Psoas muscle (tissue), 8 donors: ENCODE data around the gene CD300LD. TPM values are rescaled to one million over a fixed set of nuclear protein-coding genes. Genes with fewer than 3 reads are reported as not detected.
"Not testable (repeated sequence)": the region's sequence is repeated elsewhere in the genome, so short reads cannot be mapped to it uniquely, and the experiment has no call there.

Source experiments
- ATAC-seq, 4 donors: fragments of 200-7000 bp; cut with Tn5 transposase; one replicate each; pipeline ENCODE4 v1.9.1; 2020; ENCODE audit warnings: moderate library complexity in 3 of 4, mild to moderate bottlenecking in 2 of 4
- DNase-seq, 2 donors: peaks; one replicate each; pipeline ENCODE4 v3.0.0-alpha.2; 2020
- H3K27ac ChIP-seq: fragments of 200-600 bp; one replicate; pipeline ENCODE4 v1.8.0; 2022
- H3K27me3 ChIP-seq, 3 donors: fragments of 200-600 bp in 1 of 3; one replicate each; pipeline versions ENCODE4 v1.6.1 to v1.8.0; 2013 to 2022; ENCODE audit warnings: low read length in 2 of 3, mild to moderate bottlenecking in 2 of 3, moderate library complexity in 1 of 3; ENCODE audit not compliant: insufficient read depth in 3 of 3
- H3K36me3 ChIP-seq, 2 donors: fragments of 200-600 bp in 1 of 2; one replicate each; pipeline versions ENCODE4 v1.6.1 to v1.8.0; 2013 to 2022; ENCODE audit warnings: low read depth in 1 of 2, mild to moderate bottlenecking in 1 of 2, moderate library complexity in 1 of 2; ENCODE audit not compliant: insufficient read depth in 1 of 2
- H3K4me1 ChIP-seq: fragments of 200-600 bp; one replicate; pipeline ENCODE4 v1.8.0; 2022
- H3K4me3 ChIP-seq: fragments of 200-600 bp; one replicate; pipeline ENCODE4 v1.8.0; 2022; ENCODE audit warnings: mild to moderate bottlenecking
- H3K9me3 ChIP-seq: fragments of 200-600 bp; one replicate; pipeline ENCODE4 v1.8.0; 2022
- CTCF ChIP-seq: fragments of 200-600 bp; IDR thresholded peaks from one replicate; pipeline ENCODE4 v1.8.0; 2022; ENCODE audit warnings: antibody characterized with exemption
- WGBS, 3 donors: extraction: QIAGEN DNeasy Blood & Tissue Kit; methylation state at CpG; one replicate each; pipeline versions ENCODE4 v1.1.6 to v1.1.7; 2013; 5-methylcytosine and 5-hydroxymethylcytosine counted together
- intact Hi-C, 2 donors: fragments of 100-400 bp; cut with DNase I; formaldehyde crosslinking; loops; one replicate each; pipeline versions ENCODE4 v1.11.0 to v1.14.2; 2022
- polyA plus RNA-seq, 3 donors: library from polyadenylated mRNA; stranded (reverse); fragments of 200-250 nt; gene quantifications; one replicate each; pipeline ENCODE4 v1.2.3, GENCODE V29; 2013
- total RNA-seq, 4 donors: library from RNA; stranded (reverse); fragmentation: NEBNext Ultra II Directional in 2 of 4; extraction: Animal tissue kit (Norgen Biotek cat#: 25700) in 2 of 4; gene quantifications; one replicate each; pipeline versions ENCODE4 v1.2.1 to v1.2.4, GENCODE V29; 2021 to 2023
- donor health status: healthy with polysubstance abuse.
- donor health status: DM: no; HTN: no; CAD: no; lungs with moderate emphysema.
- donor health status: Bipolar disorder and iron deficiency.
- donor health status: healthy.
- donor health status: DM: yes; HTN: yes; CAD: no.
- donor health status: DM: no; HTN: no; CAD: no.
- donor health status: DM: no; HTN: no; CAD: no.
- donor health status: DM: yes; HTN: yes; CAD: no.

Gene CD300LD
- total and polyA plus RNA-seq, 7 donors: not detected

GRCh38 chr17:74631468-74632450 is 39.7 kb upstream of the CD300LD start:
- no peak overlapping the region for H3K27ac ChIP-seq
- no peak for DNase-seq
- no peak for ATAC-seq
- intact Hi-C loops: no loop called here
- H3K27me3 ChIP-seq: peaks cover 0 to 40% (median 16%) of the 10 kb centered on the region in 3 donors
- no peak overlapping the region for H3K4me3 ChIP-seq
- no peaks in the 10 kb centered on the region for H3K36me3 ChIP-seq
- H3K9me3 ChIP-seq: no peaks in the 10 kb centered on the region
- no peak for TF ChIP-seq CTCF
- WGBS, 3 donors: 38 to 44% (median 43%) methylated on average over 14 of the region's 14 CpGs
- H3K4me1 ChIP-seq: no peaks in the 10 kb centered on the region

- H3K36me3 ChIP-seq, H3K4me1 ChIP-seq, H3K4me3 ChIP-seq, H3K27ac ChIP-seq, H3K9me3 ChIP-seq, intact Hi-C loops, ATAC-seq, DNase-seq: not testable (repeated sequence)
- peaks cover 0 to 29% (median 11%) of the 10 kb centered on the region in 3 donors for H3K27me3 ChIP-seq
- WGBS, 3 donors: 76 to 86% (median 83%) methylated on average over 14 of the region's 14 CpGs
Observed at GRCh38 chr17:74630251-74630650, 38.2 kb upstream of the CD300LD start.

- DNase-seq: no peak
- Histone ChIP-seq H3K36me3 (no peaks in the 10 kb centered on the region), H3K4me1 (no peaks in the 10 kb centered on the region), H3K27ac (no peak overlapping the region), H3K4me3 (no peak overlapping the region), H3K27me3 (peaks cover 0 to 8% (median 5%) of the 10 kb centered on the region in 3 donors), H3K9me3 (no peaks in the 10 kb centered on the region)
- intact Hi-C loops: no loop called here
- ATAC-seq: no peak
- TF ChIP-seq CTCF: no peak
- whole genome bisulfite sequencing, 3 donors: 49 to 65% (median 57%) methylated on average over 3 of the region's 3 CpGs
Observed at GRCh38 chr17:74625661-74626060, 33.6 kb upstream of the CD300LD start.

GRCh38 chr17:74624131-74624530 is 32.0 kb upstream of the CD300LD start:
- intact Hi-C loops: no loop called here
- no peak for TF ChIP-seq CTCF
- Histone ChIP-seq H3K27ac (no peak overlapping the region), H3K9me3 (no peaks in the 10 kb centered on the region), H3K36me3 (no peaks in the 10 kb centered on the region), H3K27me3 (peaks cover 0 to 5% (median 4%) of the 10 kb centered on the region in 3 donors), H3K4me3 (no peak overlapping the region), H3K4me1 (no peaks in the 10 kb centered on the region)
- 94 to 96% (median 94%) methylated on average over 1 of the region's 1 CpG for whole genome bisulfite sequencing, 3 donors
- ATAC-seq (no peak), DNase-seq (no peak)

GRCh38 chr17:74623693-74624093 is 31.6 kb upstream of the CD300LD start, which contains the start of gene CD300E:
CD300E (minus strand) TSS chr17:74623738; CDS start chr17:74623621, 117 bp downstream.
- DNase-seq: no peak
- no peak for ATAC-seq
- intact Hi-C loops: no loop called here
- Histone ChIP-seq H3K9me3 (no peaks in the 10 kb centered on the region), H3K27ac (no peak within 1 kb of the TSS), H3K27me3 (peaks cover 0 to 7% (median 4%) of the 10 kb centered on the region in 3 donors), H3K4me3 (no peak within 1 kb of the TSS), H3K4me1 (no peaks in the 10 kb centered on the region), H3K36me3 (no peaks in the 10 kb centered on the region)
- 60 to 67% (median 65%) methylated on average over 5 of the region's 5 CpGs for WGBS, 3 donors
- TF ChIP-seq CTCF: no peak
